ENCODE results near the gene ITGA3.

GRCh38 chr17:50009282-50009681 is 46.6 kb upstream of the ITGA3 start:
- TF ChIP-seq POLR2AphosphoS5 (IDR thresholded peaks at IDR 0.05; ENCODE audit: low read depth, low read length) = no peak
- TF ChIP-seq SPI1 (IDR thresholded peaks at IDR 0.05; ENCODE audit: low read depth, low read length) = no peak
- TF ChIP-seq POLR2A (IDR thresholded peaks at IDR 0.05; ENCODE audit: low read depth, low read length) = no peak
- no peak for TF ChIP-seq TAF1 (IDR thresholded peaks at IDR 0.05; ENCODE audit: low read depth, low read length)
- no peak for TF ChIP-seq POU2F2 (IDR thresholded peaks at IDR 0.05; ENCODE audit: low read depth, low read length)

All from GM12891 (cell line).